SU-DHL-6 (cell line): ENCODE measurements around the gene CDC42EP3.

Experiments
- H2AFZ ChIP-seq: fragments of 200-600 bp; sonication (generic); 2 replicates; pipeline ENCODE4 v1.6.1; 2014; ENCODE audit warnings: low read depth, mild to moderate bottlenecking, moderate library complexity, mixed read lengths, antibody characterized with exemption, low read length; ENCODE audit not compliant: severe bottlenecking
- H3F3A ChIP-seq: fragments of 200-600 bp; shearing (Covaris generic); 2 replicates; pipeline ENCODE4 v1.6.0; 2016; ENCODE audit warnings: antibody characterized with exemption, mild to moderate bottlenecking; ENCODE audit not compliant: insufficient read depth
- H3K27ac ChIP-seq: fragments of 200-600 bp; sonication (generic); 2 replicates; pipeline ENCODE4 v1.5.1; 2016; ENCODE audit warnings: low read depth, mild to moderate bottlenecking, low read length, moderate library complexity, mixed read lengths
- H3K27me3 ChIP-seq: fragments of 200-600 bp; sonication (generic), shearing (Covaris generic); 2 replicates; pipeline ENCODE4 v1.6.0; 2014; ENCODE audit warnings: mild to moderate bottlenecking, low read length
- H3K36me3 ChIP-seq: fragments of 200-600 bp; sonication (generic); 2 replicates; pipeline ENCODE4 v1.6.1; 2014; ENCODE audit warnings: mild to moderate bottlenecking, low read length, mixed read lengths
- H3K4me2 ChIP-seq: fragments of 300-600, 200-600 bp; shearing (Covaris generic), sonication (generic); 2 replicates; pipeline ENCODE4 v1.6.0; 2014; ENCODE audit warnings: low read length, low read depth, mild to moderate bottlenecking; ENCODE audit not compliant: poor library complexity, severe bottlenecking
- H3K4me3 ChIP-seq: fragments of 200-600 bp; sonication (generic); 2 replicates; pipeline ENCODE4 v1.5.1; 2014; ENCODE audit warnings: antibody characterized with exemption, low read length, mild to moderate bottlenecking, mixed read lengths; ENCODE audit not compliant: insufficient read depth, poor library complexity, severe bottlenecking
- H3K79me2 ChIP-seq: fragments of 200-600 bp; sonication (generic); 2 replicates; pipeline ENCODE4 v1.6.1; 2014; ENCODE audit warnings: mild to moderate bottlenecking, low read length, moderate library complexity; ENCODE audit not compliant: insufficient read depth
- H3K9ac ChIP-seq: fragments of 200-600 bp; sonication (generic); 2 replicates; pipeline ENCODE4 v1.7.0; 2014; ENCODE audit warnings: mild to moderate bottlenecking, low read length
- H3K9me2 ChIP-seq: fragments of 200-600 bp; sonication (generic); replicated peaks from 2 replicates; pipeline ENCODE4 v1.6.1; 2014; ENCODE audit warnings: low read length; ENCODE audit not compliant: insufficient read depth
- H3K9me3 ChIP-seq: fragments of 200-600 bp; sonication (generic); 2 replicates; pipeline ENCODE4 v1.6.1; 2014; ENCODE audit warnings: low read length, mixed read lengths; ENCODE audit not compliant: insufficient read depth
- H4K20me1 ChIP-seq: fragments of 200-600 bp; sonication (generic); 2 replicates; pipeline ENCODE4 v1.6.1; 2014; ENCODE audit warnings: low read depth, mild to moderate bottlenecking, antibody characterized with exemption, low read length, moderate library complexity, mixed read lengths
- CTCF ChIP-seq: fragments of 200-600 bp; sonication (generic); IDR thresholded peaks from one replicate; pipeline ENCODE4 v1.5.1; 2017; ENCODE audit warnings: antibody characterized with exemption, mild to moderate bottlenecking, low read length, moderate library complexity; ENCODE audit not compliant: insufficient read depth, poor library complexity, severe bottlenecking
- EZH2phosphoT487 ChIP-seq: fragments of 200-600 bp; sonication (generic), shearing (Covaris generic); conservative IDR thresholded peaks from 2 replicates; pipeline ENCODE4 v1.6.1; 2018; ENCODE audit warnings: mild to moderate bottlenecking, antibody characterized with exemption, low read length, moderate library complexity, mixed read lengths

The CDC42EP3 gene

GRCh38 chr2:37672104-37672869 is 845 bp upstream of the CDC42EP3 start:
- peak overlapping the region; percentile 83 for H3K9ac ChIP-seq
- 0 out of 2 replicates have a peak, but pooled peaks cover 5% of the 10 kb centered on the region for H3F3A ChIP-seq
- no peaks in the 10 kb centered on the region for H3K9me2 ChIP-seq
- H3K4me2 ChIP-seq = peak overlapping the region; percentile 58
- H2AFZ ChIP-seq = peak overlapping the region; percentile 83
- H3K27me3 ChIP-seq = no peaks in the 10 kb centered on the region
- TF ChIP-seq CTCF (no peak), EZH2phosphoT487 (no peak)
- no peaks in the 10 kb centered on the region for H3K36me3 ChIP-seq
- no peaks in the 10 kb centered on the region for H3K9me3 ChIP-seq
- H3K4me3 ChIP-seq = peak overlapping the region; percentile 92
- no peaks in the 10 kb centered on the region for H4K20me1 ChIP-seq
- H3K27ac ChIP-seq = peak overlapping the region; percentile 40
- peaks cover 37% of the 10 kb centered on the region for H3K79me2 ChIP-seq

- no peaks in the 10 kb centered on the region for H3K9me3 ChIP-seq
- peaks cover 42% of the 10 kb centered on the region for H3K79me2 ChIP-seq
- peak overlapping the region; percentile 58 for H3K4me2 ChIP-seq
- H3K27ac ChIP-seq = peak overlapping the region; percentile 40
- TF ChIP-seq EZH2phosphoT487 = no peak
- no peak for TF ChIP-seq CTCF
- peak overlapping the region; percentile 83 for H2AFZ ChIP-seq
- H3K36me3 ChIP-seq = no peaks in the 10 kb centered on the region
- H3K27me3 ChIP-seq = no peaks in the 10 kb centered on the region
- peak overlapping the region; percentile 92 for H3K4me3 ChIP-seq
- H3F3A ChIP-seq = 0 out of 2 replicates have a peak, but pooled peaks cover 5% of the 10 kb centered on the region
- H3K9ac ChIP-seq = peak overlapping the region; percentile 83
- no peaks in the 10 kb centered on the region for H4K20me1 ChIP-seq
- no peaks in the 10 kb centered on the region for H3K9me2 ChIP-seq
Measured at GRCh38 chr2:37671816-37672103, 318 bp upstream of the CDC42EP3 start.

- peak overlapping the region; percentile 58 for H3K4me2 ChIP-seq
- H3F3A ChIP-seq = 0 out of 2 replicates have a peak, but pooled peaks cover 5% of the 10 kb centered on the region
- H3K36me3 ChIP-seq = no peaks in the 10 kb centered on the region
- H3K9me3 ChIP-seq = no peaks in the 10 kb centered on the region
- TF ChIP-seq EZH2phosphoT487 = no peak
- TF ChIP-seq CTCF = no peak
- no peaks in the 10 kb centered on the region for H3K27me3 ChIP-seq
- peaks cover 51% of the 10 kb centered on the region for H3K79me2 ChIP-seq
- H3K9ac ChIP-seq = peak overlapping the region; percentile 83
- peak overlapping the region; percentile 92 for H3K4me3 ChIP-seq
- no peak overlapping the region for H2AFZ ChIP-seq
- H3K27ac ChIP-seq = no peak overlapping the region
- H3K9me2 ChIP-seq = no peaks in the 10 kb centered on the region
- no peaks in the 10 kb centered on the region for H4K20me1 ChIP-seq
Measured at GRCh38 chr2:37670378-37671008, 949 bp downstream of the CDC42EP3 start.
